PC-9 (cell line): ENCODE measurements around the gene RET. TPM values are rescaled to one million over a fixed set of nuclear protein-coding genes. Genes with fewer than 3 reads are reported as not detected.

Experiments
- BruUV-seq: library from RNA; stranded (reverse); fragments of 400-500 nt; replicated peaks from 2 replicates; lab custom pipeline; 2021; lab: Mats Ljungman, UMichigan
- CTCF ChIA-PET: fragments of 300-600 bp; sonication (Branson Sonifier 250); formaldehyde crosslinking; loops from one replicate; lab custom pipeline; 2022; ENCODE audit warnings: antibody characterized with exemption; lab: Charles Lee
- POLR2A ChIA-PET: fragments of 300-600 bp; sonication (Branson Sonifier 250); formaldehyde crosslinking; loops from one replicate; lab custom pipeline; 2022; ENCODE audit warnings: antibody characterized with exemption; ENCODE audit not compliant: unreplicated experiment; lab: Charles Lee
- DNase-seq, 2 experiments: peaks; one replicate each; pipeline versions ENCODE4 v3.0.0 to v3.0.0-alpha.2; 2015 to 2022; ENCODE audit warnings: mixed read lengths in 1 of 2
- H2AFZ ChIP-seq: fragments of 200-600 bp; sonication (generic); 2 replicates; pipeline ENCODE4 v1.8.1; 2017; ENCODE audit warnings: antibody characterized with exemption
- H3F3A ChIP-seq: fragments of 200-600 bp; sonication (generic); 2 replicates; pipeline ENCODE4 v1.8.1; 2017; ENCODE audit warnings: antibody characterized with exemption, mild to moderate bottlenecking, low read depth; ENCODE audit not compliant: insufficient read depth
- H3K27ac ChIP-seq: fragments of 200-600 bp; sonication (generic); 2 replicates; pipeline ENCODE4 v1.6.1; 2016; ENCODE audit warnings: mixed run types
- H3K27me3 ChIP-seq: fragments of 200-600 bp; sonication (generic); 2 replicates; pipeline ENCODE4 v1.6.1; 2016; ENCODE audit warnings: low read depth, mixed run types; ENCODE audit not compliant: insufficient read depth
- H3K36me3 ChIP-seq: fragments of 200-600 bp; sonication (generic); 2 replicates; pipeline ENCODE4 v1.6.1; 2016; ENCODE audit warnings: low read depth, mixed run types
- H3K4me1 ChIP-seq: fragments of 200-600 bp; sonication (generic); replicated peaks from 2 replicates; pipeline ENCODE4 v1.6.1; 2016; ENCODE audit warnings: mixed run types; ENCODE audit not compliant: insufficient read depth
- H3K4me2 ChIP-seq: fragments of 200-600 bp; sonication (generic); 2 replicates; pipeline ENCODE4 v1.6.1; 2017; ENCODE audit warnings: mixed run types
- H3K4me3 ChIP-seq: fragments of 200-600 bp; sonication (generic); 2 replicates; pipeline ENCODE4 v1.6.1; 2016; ENCODE audit warnings: mixed run types
- H3K79me2 ChIP-seq: fragments of 200-600 bp; sonication (generic); 2 replicates; pipeline ENCODE4 v1.6.1; 2017; ENCODE audit warnings: low read depth, mixed run types
- H3K9me2 ChIP-seq: fragments of 200-600 bp; sonication (generic); 2 replicates; pipeline ENCODE4 v1.8.1; 2017; ENCODE audit warnings: mild to moderate bottlenecking; ENCODE audit not compliant: insufficient read depth
- H3K9me3 ChIP-seq: fragments of 200-600 bp; sonication (generic); 2 replicates; pipeline ENCODE4 v1.8.1; 2016; ENCODE audit warnings: low read depth; ENCODE audit not compliant: insufficient read depth
- H4K20me1 ChIP-seq: fragments of 200-600 bp; sonication (generic); 2 replicates; pipeline ENCODE4 v1.8.1; 2017; ENCODE audit not compliant: insufficient read depth
- CTCF ChIP-seq: fragments of 200-600 bp; sonication (generic); conservative IDR thresholded peaks from 2 replicates; pipeline ENCODE4 v1.6.1; 2017; ENCODE audit warnings: mixed run types, antibody characterized with exemption, mild to moderate bottlenecking, moderate library complexity
- EZH2 ChIP-seq: fragments of 200-600 bp; sonication (generic); IDR thresholded peaks from 2 replicates; pipeline ENCODE4 v1.8.0; 2017; ENCODE audit warnings: antibody characterized with exemption, low read depth
- intact Hi-C: fragments of 100-400 bp; cut with micrococcal nuclease; formaldehyde crosslinking; loops from one replicate; pipeline ENCODE4 v1.10.0; 2022; ENCODE audit not compliant: unreplicated experiment
- total RNA-seq: library from RNA; stranded (reverse); gene quantifications from 2 replicates; pipeline ENCODE4 v1.2.3, GENCODE V29; 2021

Gene RET
- total RNA-seq, 1 experiment from 2014 or later = not detected

- Histone ChIP-seq H3K4me3 (no peak overlapping the region), H3K27ac (no peak overlapping the region), H3F3A (no peaks in the 10 kb centered on the region), H3K4me2 (no peak overlapping the region), H3K79me2 (no peaks in the 10 kb centered on the region), H4K20me1 (no peaks in the 10 kb centered on the region), H3K4me1 (peaks cover 15% of the 10 kb centered on the region), H3K9me2 (no peaks in the 10 kb centered on the region), H3K27me3 (0 out of 2 replicates have a peak, but pooled peaks cover 2% of the 10 kb centered on the region), H2AFZ (no peak overlapping the region), H3K9me3 (no peaks in the 10 kb centered on the region), H3K36me3 (no peaks in the 10 kb centered on the region)
- BruUV-seq = no TSS peak
- TF ChIP-seq CTCF = no peak
- intact Hi-C loops = no loop called here
- DNase-seq = no peak
- POLR2A ChIA-PET = no interaction called here
- CTCF ChIA-PET = no interaction called here
Measured at GRCh38 chr10:43127442-43127841, 50.6 kb downstream of the RET start.

GRCh38 chr10:43128331-43128730 is 51.5 kb downstream of the RET start:
- no peaks in the 10 kb centered on the region for H4K20me1 ChIP-seq
- no peaks in the 10 kb centered on the region for H3K79me2 ChIP-seq
- no peaks in the 10 kb centered on the region for H3K9me3 ChIP-seq
- DNase-seq = no peak
- TF ChIP-seq CTCF (no peak), EZH2 (no peak)
- H2AFZ ChIP-seq = no peak overlapping the region
- CTCF ChIA-PET = no interaction called here
- peaks cover 15% of the 10 kb centered on the region for H3K4me1 ChIP-seq
- no peak overlapping the region for H3K4me2 ChIP-seq
- intact Hi-C loops = no loop called here
- BruUV-seq = no TSS peak
- H3K27ac ChIP-seq = no peak overlapping the region
- no peaks in the 10 kb centered on the region for H3K36me3 ChIP-seq
- no peaks in the 10 kb centered on the region for H3F3A ChIP-seq
- no peak overlapping the region for H3K4me3 ChIP-seq
- 0 out of 2 replicates have a peak, but pooled peaks cover 2% of the 10 kb centered on the region for H3K27me3 ChIP-seq
- H3K9me2 ChIP-seq = no peaks in the 10 kb centered on the region
- POLR2A ChIA-PET = no interaction called here

GRCh38 chr10:43128958-43129706 is 52.3 kb downstream of the RET start:
- no peaks in the 10 kb centered on the region for H3K79me2 ChIP-seq
- POLR2A ChIA-PET = interaction anchor here (0.6 kb wide), 3 partner anchors 9 to 478 kb away, joined by 3 to 7 read pairs (median 3); partner anchors contain the start of gene CSGALNACT2
- DNase-seq = peak; percentile 40 to 79
- H3K27me3 ChIP-seq = 0 out of 2 replicates have a peak, but pooled peaks cover 2% of the 10 kb centered on the region
- H4K20me1 ChIP-seq = no peaks in the 10 kb centered on the region
- H3F3A ChIP-seq = peaks cover 3% of the 10 kb centered on the region; the same call in 1 of the 2 replicates
- peak overlapping the region; percentile 32 for H3K4me2 ChIP-seq
- peaks cover 15% of the 10 kb centered on the region for H3K4me1 ChIP-seq
- intact Hi-C loops = no loop called here
- TF ChIP-seq CTCF (no peak), EZH2 (no peak)
- no peak overlapping the region for H2AFZ ChIP-seq
- CTCF ChIA-PET = no interaction called here
- no peaks in the 10 kb centered on the region for H3K9me3 ChIP-seq
- no TSS peak for BruUV-seq
- H3K9me2 ChIP-seq = no peaks in the 10 kb centered on the region
- H3K4me3 ChIP-seq = no peak overlapping the region
- H3K36me3 ChIP-seq = no peaks in the 10 kb centered on the region
- H3K27ac ChIP-seq = no peak overlapping the region
